Stimulated activated CD8-positive, alpha-beta memory T cell treated with anti-CD3 and anti-CD28 coated beads, Interleukin-7, amount 100 ng/mL, for 1 hour (primary cell): ENCODE data around the gene PTGES3.
A peak's percentile ranks its signal among the peaks of the same experiment; 100 is the strongest.

Experiments used
- DNase-seq, 2 donors: peaks; one replicate each; pipeline ENCODE4 v3.0.0-alpha.2; 2020; ENCODE audit warnings: low read depth in 2 of 2

Gene PTGES3

DNA sequence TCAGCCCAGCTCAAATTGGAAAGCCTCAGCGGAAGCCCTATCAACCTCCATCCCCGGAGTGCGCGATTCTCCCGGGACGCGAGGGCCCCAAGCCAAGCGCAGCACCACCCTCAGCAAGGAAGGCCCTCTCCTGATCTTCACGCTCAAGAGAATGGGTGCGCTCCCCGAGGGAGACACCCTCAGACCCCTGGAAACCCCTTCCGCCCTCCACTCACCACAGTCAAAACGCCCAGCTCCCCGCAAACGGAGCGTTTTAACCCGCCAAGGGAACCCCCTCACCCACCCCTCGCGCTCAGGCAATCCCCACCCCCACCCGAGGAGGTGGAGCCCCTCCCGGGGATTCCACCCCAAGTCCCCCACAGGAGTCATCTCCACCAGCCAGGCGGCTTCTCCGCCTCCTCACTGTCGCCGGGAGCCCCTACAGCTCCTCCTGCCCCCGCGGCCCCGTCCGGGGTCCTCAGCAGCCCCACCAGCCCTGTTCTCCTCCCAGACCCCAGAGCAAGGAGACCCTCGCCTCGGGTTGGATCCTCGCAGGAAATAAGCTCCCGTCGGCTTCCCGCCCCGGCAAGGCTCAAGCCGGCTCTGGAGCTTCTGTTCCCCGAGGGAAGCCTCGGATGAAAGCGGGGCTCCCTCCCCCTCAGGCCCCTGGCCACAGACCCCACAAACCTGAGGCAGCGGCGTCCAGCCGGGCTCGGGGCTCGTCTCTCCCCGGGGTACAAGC lies 58.5 kb downstream of the PTGES3 start:
- no peak for DNase-seq

DNA sequence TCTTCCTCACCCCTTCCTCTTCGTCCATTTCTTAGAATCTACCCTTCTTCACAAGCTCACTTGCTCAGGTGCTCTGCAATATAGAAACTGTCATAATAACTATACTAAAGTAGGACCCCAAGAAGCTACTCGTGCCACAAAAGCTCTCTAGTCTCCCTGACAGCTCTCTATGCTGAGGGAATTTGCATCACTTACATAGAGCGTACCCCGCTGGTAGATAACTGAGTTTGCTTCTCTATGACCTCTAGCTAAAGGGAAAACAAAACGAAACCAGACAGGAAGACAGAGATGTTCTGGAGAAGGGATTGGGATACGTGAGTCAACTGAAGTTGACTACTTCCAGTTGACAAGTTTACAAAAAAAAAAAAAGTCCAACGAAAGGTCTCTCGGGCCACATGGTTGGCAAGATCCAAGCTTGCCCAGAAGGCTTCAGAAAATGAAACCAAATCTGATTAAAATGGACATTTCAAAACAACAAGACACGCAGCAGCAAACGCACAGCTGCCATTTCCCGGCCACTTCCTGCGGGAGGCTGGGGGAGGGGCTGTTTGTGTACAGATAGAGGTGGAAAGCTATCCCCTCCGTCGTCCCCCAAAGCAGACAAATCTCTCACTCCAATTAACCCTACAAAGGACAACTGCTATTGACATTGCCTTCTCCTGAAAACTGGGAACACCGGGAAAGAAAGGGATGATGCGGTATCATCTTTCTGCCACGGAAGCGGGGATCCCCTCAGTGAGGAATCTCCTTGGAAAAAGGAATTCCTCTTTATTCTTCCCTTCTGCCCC lies 59.2 kb downstream of the PTGES3 start:
- DNase-seq, result peak in 1 of 2 donors; percentile 24

DNA sequence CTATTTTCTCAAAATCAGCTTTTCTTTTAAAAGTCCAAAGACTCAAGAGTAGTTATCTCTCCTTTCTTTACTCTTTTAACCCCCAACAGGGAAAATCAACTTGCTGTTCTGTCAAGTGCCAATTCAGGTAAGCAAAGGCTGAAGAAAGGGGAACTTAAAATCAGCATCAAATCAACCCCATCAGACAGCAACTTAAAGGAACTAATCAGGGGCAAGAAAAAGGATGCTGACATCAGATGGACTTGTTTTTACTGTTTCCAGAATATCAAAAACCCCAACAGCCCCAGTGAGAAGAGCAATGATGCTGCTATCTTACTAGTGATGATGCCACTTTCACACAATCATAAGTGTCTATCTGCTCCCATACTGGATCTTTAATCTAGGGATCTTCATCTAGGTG lies 61.4 kb downstream of the PTGES3 start:
- DNase-seq, result no peak

DNA sequence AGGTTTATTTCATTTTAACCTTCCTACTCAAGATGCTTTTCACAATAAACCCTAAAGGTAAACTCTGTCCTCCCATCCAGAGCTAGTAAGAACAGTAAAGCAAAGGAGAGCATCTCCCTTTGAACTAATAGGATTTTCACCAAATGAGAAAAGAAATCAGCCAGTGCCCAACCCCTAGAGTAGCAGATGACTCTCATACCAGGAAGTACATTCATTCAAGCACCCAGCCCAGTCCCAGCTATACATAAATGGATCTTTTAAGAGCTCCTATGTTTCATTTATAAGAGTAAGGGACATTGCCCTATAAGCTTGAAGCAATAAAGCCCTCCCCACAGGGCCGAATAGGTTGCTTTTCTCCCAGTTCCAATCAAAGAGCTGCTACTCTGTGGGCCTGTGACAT lies 65.5 kb downstream of the PTGES3 start:
- DNase-seq, result no peak

DNA sequence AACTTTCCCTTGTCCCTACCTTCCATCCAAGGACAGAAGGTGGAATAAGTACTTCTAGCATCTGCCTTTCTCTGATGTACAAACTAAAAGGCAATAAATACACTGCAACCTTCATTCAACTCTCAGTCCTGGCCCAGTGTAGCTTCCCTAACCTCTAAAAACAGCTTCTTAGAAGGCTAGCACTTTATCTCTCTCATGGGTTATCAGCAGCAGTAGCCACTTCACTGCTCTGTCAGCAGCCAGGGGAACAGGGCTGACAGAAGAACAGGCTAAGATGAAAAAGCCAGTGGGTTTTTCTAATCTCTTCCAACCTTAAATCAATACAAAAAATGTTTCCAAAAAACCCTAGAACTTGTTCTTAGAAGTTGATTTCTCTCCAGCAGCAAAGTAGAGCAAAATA lies 71.2 kb downstream of the PTGES3 start:
- no peak for DNase-seq

DNA sequence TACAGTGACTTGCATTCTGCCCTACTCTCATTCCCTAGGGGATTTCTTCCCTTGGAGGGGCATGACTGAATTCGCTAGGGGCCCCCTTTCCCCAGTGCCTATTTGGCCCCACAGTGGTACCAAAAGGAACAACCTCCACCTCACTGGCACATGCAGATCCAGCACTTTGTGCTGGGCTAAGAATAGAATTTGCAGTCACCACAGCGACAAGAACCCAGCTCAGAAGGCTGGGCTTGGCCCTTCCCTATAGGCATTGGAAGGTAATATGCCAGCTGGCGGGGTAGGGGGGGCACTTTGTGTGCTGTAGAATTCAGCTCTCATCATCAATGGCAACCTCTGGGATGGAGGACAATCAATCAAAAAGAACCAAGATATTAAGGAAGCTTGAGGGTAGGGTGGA lies 71.8 kb downstream of the PTGES3 start:
- no peak for DNase-seq

DNA sequence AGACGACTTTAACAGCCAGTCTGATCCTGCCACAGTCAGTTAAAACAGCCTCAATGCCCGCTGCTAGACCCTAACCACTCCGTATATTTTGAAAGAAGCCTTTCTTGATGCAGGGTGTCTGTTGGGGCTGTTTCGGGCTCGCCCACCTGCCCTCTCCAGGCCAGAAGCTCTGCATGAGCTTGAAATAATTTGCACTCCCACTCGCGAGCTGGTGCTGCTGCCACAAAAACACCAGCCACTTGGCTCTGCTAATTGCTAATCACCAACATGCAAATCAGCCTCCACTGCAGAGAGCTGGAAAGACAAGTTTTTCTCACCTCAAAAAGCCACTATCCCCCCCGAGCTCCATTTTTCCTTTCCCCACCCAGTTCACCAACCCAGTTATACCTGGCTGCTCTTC lies 73.5 kb downstream of the PTGES3 start:
- DNase-seq, result no peak
